Fibroblast of pulmonary artery (primary cell): Measurements from ENCODE around the gene CEP135.
A peak's percentile ranks its signal among the peaks of the same experiment; 100 is the strongest.
"Not testable (repeated sequence)": the region's sequence is repeated elsewhere in the genome, so short reads cannot be mapped to it uniquely, and the experiment has no call there.

Source experiments
- DNase-seq: peaks from one replicate; pipeline ENCODE4 v3.0.0-alpha.2; 2010; ENCODE audit warnings: low read depth
- H3K4me3 ChIP-seq: replicated peaks from 2 replicates; pipeline ENCODE4 v1.5.1; 2011; ENCODE audit warnings: low read depth, mild to moderate bottlenecking, control low read depth, low read length, moderate library complexity
- TF ChIP-seq, protein P1 (sequence below): IDR thresholded peaks from 2 replicates; pipeline ENCODE4 v1.5.1; 2011; ENCODE audit warnings: mild to moderate bottlenecking, control low read depth, low read length, inconsistent platforms; ENCODE audit errors: missing control alignments

The CEP135 gene

GRCh38 chr4:55927803-55928437 lies 20.8 kb upstream of the CEP135 start:
- TF ChIP-seq, protein P1, sequence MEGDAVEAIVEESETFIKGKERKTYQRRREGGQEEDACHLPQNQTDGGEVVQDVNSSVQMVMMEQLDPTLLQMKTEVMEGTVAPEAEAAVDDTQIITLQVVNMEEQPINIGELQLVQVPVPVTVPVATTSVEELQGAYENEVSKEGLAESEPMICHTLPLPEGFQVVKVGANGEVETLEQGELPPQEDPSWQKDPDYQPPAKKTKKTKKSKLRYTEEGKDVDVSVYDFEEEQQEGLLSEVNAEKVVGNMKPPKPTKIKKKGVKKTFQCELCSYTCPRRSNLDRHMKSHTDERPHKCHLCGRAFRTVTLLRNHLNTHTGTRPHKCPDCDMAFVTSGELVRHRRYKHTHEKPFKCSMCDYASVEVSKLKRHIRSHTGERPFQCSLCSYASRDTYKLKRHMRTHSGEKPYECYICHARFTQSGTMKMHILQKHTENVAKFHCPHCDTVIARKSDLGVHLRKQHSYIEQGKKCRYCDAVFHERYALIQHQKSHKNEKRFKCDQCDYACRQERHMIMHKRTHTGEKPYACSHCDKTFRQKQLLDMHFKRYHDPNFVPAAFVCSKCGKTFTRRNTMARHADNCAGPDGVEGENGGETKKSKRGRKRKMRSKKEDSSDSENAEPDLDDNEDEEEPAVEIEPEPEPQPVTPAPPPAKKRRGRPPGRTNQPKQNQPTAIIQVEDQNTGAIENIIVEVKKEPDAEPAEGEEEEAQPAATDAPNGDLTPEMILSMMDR: no peak
- H3K4me3 ChIP-seq: no peak overlapping the region
- DNase-seq: no peak

GRCh38 chr4:55928846-55929245 lies 19.9 kb upstream of the CEP135 start:
- DNase-seq: no peak
- no peak overlapping the region for H3K4me3 ChIP-seq
- TF ChIP-seq, protein P1: no peak

GRCh38 chr4:55931043-55931442 lies 17.7 kb upstream of the CEP135 start:
- H3K4me3 ChIP-seq: no peak overlapping the region
- TF ChIP-seq, protein P1: no peak
- DNase-seq: no peak

- no peak overlapping the region for H3K4me3 ChIP-seq
- DNase-seq: peak; percentile 42
- TF ChIP-seq, protein P1: no peak
Observed at GRCh38 chr4:55931833-55932232, 16.9 kb upstream of the CEP135 start.

DNA sequence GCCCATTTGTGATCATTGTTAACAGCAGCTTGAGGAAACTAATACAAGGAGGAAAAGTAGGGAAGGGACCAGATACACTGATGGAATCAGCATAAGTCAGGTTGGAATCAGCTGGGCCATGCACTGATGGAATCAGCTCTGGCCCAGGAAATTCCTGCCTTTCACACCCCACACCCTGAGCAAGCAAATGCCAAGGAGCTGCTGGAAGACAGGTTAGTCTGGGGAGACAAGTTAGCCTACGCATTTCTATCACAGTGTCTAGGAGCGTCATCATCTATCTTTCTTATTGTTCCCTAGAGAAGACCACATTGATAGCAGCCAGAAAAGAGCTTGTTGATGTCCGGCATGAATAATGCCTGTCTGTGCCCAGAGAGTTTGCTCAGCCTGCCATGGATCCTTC lies 16.2 kb upstream of the CEP135 start:
- DNase-seq: no peak
- H3K4me3 ChIP-seq: no peak overlapping the region
- TF ChIP-seq, protein P1: no peak

- DNase-seq: no peak
Observed at GRCh38 chr4:55933611-55934010, 15.1 kb upstream of the CEP135 start.

DNA sequence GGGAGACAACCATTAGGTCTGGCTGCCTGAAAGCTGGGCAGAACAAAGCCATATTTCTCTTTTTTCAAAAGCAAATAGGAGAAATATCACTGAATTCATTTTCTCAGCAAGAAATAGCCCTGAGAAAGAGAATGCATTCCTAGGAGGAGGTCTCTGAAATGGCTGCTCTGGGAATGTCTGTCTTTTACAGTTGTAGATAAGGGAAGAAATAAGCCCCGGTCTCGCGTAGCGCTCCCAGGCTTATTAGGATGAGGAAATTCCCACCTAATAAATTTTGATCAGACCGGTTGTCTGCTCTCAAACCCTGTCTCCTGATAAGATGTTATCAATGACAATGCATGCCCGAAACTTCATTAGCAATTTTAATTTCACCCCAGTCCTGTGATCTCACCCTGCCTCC lies 12.8 kb upstream of the CEP135 start:
- DNase-seq, H3K4me3 ChIP-seq: not testable (repeated sequence)

More at GRCh38 chr4:55933611-55934010, 15.1 kb upstream of the CEP135 start:
- TF ChIP-seq, protein P1: no peak
- no peak overlapping the region for H3K4me3 ChIP-seq
